Pancreas (tissue), 10 donors: ENCODE data around the gene NDUFAF8. TPM values are rescaled to one million over a fixed set of nuclear protein-coding genes. Genes with fewer than 3 reads are reported as not detected.

Source experiments
- ATAC-seq, 4 donors: fragments of 200-7000 bp; cut with Tn5 transposase; one replicate each; pipeline versions ENCODE4 v1.8.0 to v1.9.1; 2020; ENCODE audit warnings: mild to moderate bottlenecking in 4 of 4, moderate library complexity in 4 of 4
- DNase-seq, 6 donors: peaks; one replicate each; pipeline ENCODE4 v3.0.0-alpha.2; 2020
- FAIRE-seq: peaks from 2 replicates; lab custom pipeline; 2012; peaks lifted over from hg19 to GRCh38; lab: Jason Lieb, UNC
- H3K27ac ChIP-seq, 4 donors: fragments of 200-600 bp; sonication (generic); 1 replicate in 3 of 4; 2 replicates in 1 of 4; pipeline versions ENCODE4 v1.5.0 to v1.8.0; 2020
- H3K27me3 ChIP-seq, 4 donors: fragments of 200-600 bp; one replicate each; pipeline ENCODE4 v1.8.0; 2021
- H3K36me3 ChIP-seq, 3 donors: fragments of 200-600 bp; sonication (generic) in 1 of 3; one replicate each; pipeline versions ENCODE4 v1.5.0 to v1.8.0; 2020 to 2021
- H3K4me1 ChIP-seq, 3 donors: fragments of 200-600 bp; one replicate each; pipeline ENCODE4 v1.8.0; 2021
- H3K4me3 ChIP-seq, 4 donors: fragments of 200-600 bp; sonication (generic) in 2 of 4; one replicate each; pipeline versions ENCODE4 v1.5.0 to v1.8.0; 2020 to 2021
- H3K9me3 ChIP-seq, 4 donors: fragments of 200-600 bp; one replicate each; pipeline ENCODE4 v1.8.0; 2021
- WGBS, 2 donors: extraction: QIAGEN DNeasy Blood & Tissue Kit; methylation state at CpG; one replicate each; pipeline ENCODE4 v1.1.7; 2013; 5-methylcytosine and 5-hydroxymethylcytosine counted together
- intact Hi-C, 3 donors: fragments of 100-400 bp; cut with DNase I; formaldehyde crosslinking; loops; one replicate each; pipeline versions ENCODE4 v1.11.1 to v1.14.2; 2022
- polyA plus RNA-seq, 2 donors: library from polyadenylated mRNA; stranded (reverse); fragments of 200-250 nt; gene quantifications; one replicate each; pipeline ENCODE4 v1.2.3, GENCODE V29; 2013
- total RNA-seq, 6 donors: library from RNA; stranded (reverse); fragmentation: NEBNext Ultra II Directional in 4 of 6; extraction: Animal tissue kit (Norgen Biotek cat#: 25700) in 4 of 6; gene quantifications; one replicate each; pipeline versions ENCODE4 v1.2.1 to v1.2.4, GENCODE V29; 2021 to 2023
- TF ChIP-seq, protein P1 (sequence below), 4 donors: fragments of 200-600 bp; sonication (generic) in 3 of 4; IDR thresholded peaks; one replicate each; pipeline versions ENCODE4 v1.5.0 to v1.8.0; 2021; ENCODE audit warnings: antibody characterized with exemption in 4 of 4
- donor health status: healthy with polysubstance abuse.
- donor health status: DM: no; HTN: no; CAD: no; lungs with moderate emphysema.
- donor health status: DM: no; HTN: no; CAD: no.
- donor health status: control.
- donor health status: control.
- donor health status: Bipolar disorder and iron deficiency.
- donor health status: DM: yes; HTN: yes; CAD: no.
- donor health status: DM: no; HTN: no; CAD: no.
- donor health status: DM: no; HTN: no; CAD: no.
- donor health status: DM: yes; HTN: yes; CAD: no.

NDUFAF8 gene
- total and polyA plus RNA-seq, 8 donors = 17.5 to 34.1 (median 21.9) TPM

DNA sequence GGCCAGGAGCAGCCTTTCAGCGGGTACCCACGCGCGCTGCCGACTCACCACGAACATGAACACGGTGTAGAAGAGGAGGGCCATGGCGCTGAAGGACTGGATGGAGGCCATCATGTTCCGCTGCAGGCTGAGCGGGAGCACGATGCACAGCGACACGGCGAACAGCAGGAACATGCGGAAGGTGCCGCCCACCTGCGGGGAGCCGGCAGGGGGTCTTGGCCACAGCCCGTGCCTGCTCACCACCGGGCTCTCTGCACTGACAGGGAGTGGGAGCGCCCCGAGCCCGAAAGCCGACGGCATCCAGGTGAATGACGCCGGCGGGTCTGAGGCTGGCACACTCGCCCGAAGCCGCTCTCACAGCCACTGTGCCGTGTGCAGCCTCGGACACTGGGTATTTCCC is 43.0 kb downstream of the NDUFAF8 start:
- no peak overlapping the region for H3K4me3 ChIP-seq
- H3K4me1 ChIP-seq = no peaks in the 10 kb centered on the region
- intact Hi-C loops = no loop called here
- DNase-seq (peak in 1 of 6 donors; percentile 70), ATAC-seq (no peak), FAIRE-seq (no peak)
- H3K27me3 ChIP-seq = no peaks in the 10 kb centered on the region
- H3K27ac ChIP-seq = no peak overlapping the region
- H3K9me3 ChIP-seq = no peaks in the 10 kb centered on the region
- TF ChIP-seq, protein P1, sequence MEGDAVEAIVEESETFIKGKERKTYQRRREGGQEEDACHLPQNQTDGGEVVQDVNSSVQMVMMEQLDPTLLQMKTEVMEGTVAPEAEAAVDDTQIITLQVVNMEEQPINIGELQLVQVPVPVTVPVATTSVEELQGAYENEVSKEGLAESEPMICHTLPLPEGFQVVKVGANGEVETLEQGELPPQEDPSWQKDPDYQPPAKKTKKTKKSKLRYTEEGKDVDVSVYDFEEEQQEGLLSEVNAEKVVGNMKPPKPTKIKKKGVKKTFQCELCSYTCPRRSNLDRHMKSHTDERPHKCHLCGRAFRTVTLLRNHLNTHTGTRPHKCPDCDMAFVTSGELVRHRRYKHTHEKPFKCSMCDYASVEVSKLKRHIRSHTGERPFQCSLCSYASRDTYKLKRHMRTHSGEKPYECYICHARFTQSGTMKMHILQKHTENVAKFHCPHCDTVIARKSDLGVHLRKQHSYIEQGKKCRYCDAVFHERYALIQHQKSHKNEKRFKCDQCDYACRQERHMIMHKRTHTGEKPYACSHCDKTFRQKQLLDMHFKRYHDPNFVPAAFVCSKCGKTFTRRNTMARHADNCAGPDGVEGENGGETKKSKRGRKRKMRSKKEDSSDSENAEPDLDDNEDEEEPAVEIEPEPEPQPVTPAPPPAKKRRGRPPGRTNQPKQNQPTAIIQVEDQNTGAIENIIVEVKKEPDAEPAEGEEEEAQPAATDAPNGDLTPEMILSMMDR (IDR thresholded peaks at IDR 0.05) = no peak
- 93 to 95% methylated on average over 33 of the region's 33 CpGs for WGBS, 2 donors
- peaks cover 5 to 49% (median 6%) of the 10 kb centered on the region in 3 donors for H3K36me3 ChIP-seq

DNA sequence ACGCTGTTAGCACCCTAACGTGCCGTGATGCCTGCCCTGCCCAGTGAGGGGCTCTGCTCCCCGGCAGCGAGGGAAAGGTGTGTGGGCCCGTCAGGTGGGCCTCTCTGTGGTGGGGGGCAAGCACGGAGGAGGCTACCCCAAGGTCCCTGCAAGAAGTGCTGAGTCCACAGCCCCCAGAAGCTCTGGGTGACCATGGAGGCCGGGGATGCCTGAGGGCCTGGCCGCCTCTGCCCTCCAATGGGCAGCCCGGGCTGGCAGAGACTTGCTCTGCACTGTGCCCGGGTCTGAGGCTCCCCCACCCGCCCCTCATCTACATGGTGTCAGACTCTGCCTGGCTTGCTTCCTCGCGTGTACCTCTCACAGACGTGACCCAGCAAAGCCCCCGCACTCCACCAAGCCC is 43.8 kb downstream of the NDUFAF8 start:
- no peaks in the 10 kb centered on the region for H3K9me3 ChIP-seq
- peaks cover 5 to 50% (median 6%) of the 10 kb centered on the region in 3 donors for H3K36me3 ChIP-seq
- no peaks in the 10 kb centered on the region for H3K4me1 ChIP-seq
- no peak overlapping the region for H3K4me3 ChIP-seq
- intact Hi-C loops = no loop called here
- WGBS, 2 donors = 92 to 96% methylated on average over 15 to 16 of the region's 16 CpGs
- DNase-seq (peak in 1 of 6 donors; percentile 62), FAIRE-seq (no peak), ATAC-seq (no peak)
- TF ChIP-seq, protein P1 (IDR thresholded peaks at IDR 0.05) = no peak
- H3K27ac ChIP-seq = no peak overlapping the region
- no peaks in the 10 kb centered on the region for H3K27me3 ChIP-seq

DNA sequence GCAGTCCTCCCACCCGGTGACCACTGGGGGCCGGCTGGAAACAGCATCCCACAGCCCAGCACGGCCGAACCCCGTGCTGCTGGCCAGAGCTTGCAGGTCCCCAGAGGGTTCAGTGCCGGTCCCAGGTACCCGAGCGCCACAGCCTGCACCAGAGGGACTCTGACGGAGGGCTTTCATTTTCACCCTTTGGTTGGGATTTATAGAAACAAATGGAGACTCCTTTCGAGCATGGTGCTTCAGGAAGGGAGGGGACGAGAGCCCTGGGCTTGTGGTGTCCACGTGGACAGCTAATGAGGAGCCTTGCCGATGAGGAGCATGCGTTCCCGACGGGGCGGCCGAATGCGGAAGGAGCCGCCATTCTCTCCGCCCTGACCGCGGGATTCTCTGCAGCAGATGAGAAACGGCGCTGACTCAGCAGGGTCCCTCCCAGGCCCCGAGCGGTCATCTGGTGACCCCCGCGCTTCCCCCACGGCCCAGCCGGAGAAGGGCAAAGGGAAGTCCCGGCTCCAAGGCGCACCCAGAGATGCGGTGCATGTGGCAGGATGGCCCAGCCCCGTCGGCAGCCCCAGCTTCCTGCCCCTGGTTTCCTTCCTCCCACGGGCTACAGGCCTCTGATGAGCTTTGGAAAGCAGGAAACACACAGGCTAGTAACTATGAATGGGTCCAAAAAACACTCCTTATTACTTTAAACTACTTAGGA is 46.2 kb downstream of the NDUFAF8 start:
- ATAC-seq (peak; percentile 10 to 78 (median 57)), FAIRE-seq (no peak), DNase-seq (peak in 3 of 6 donors; percentile 41 to 75 (median 68))
- no peaks in the 10 kb centered on the region for H3K27me3 ChIP-seq
- no peaks in the 10 kb centered on the region for H3K4me1 ChIP-seq
- H3K27ac ChIP-seq = peak overlapping the region in 3 of 4 donors; percentile 55 to 62 (median 55)
- TF ChIP-seq, protein P1 (IDR thresholded peaks at IDR 0.05) = no peak
- WGBS, 2 donors = 75 to 77% methylated on average over 36 to 37 of the region's 37 CpGs
- H3K9me3 ChIP-seq = no peaks in the 10 kb centered on the region
- H3K36me3 ChIP-seq = peaks cover 0 to 36% (median 16%) of the 10 kb centered on the region in 3 donors
- H3K4me3 ChIP-seq = peak overlapping the region in 1 of 4 donors; percentile 25
- intact Hi-C loops = no loop called here

DNA sequence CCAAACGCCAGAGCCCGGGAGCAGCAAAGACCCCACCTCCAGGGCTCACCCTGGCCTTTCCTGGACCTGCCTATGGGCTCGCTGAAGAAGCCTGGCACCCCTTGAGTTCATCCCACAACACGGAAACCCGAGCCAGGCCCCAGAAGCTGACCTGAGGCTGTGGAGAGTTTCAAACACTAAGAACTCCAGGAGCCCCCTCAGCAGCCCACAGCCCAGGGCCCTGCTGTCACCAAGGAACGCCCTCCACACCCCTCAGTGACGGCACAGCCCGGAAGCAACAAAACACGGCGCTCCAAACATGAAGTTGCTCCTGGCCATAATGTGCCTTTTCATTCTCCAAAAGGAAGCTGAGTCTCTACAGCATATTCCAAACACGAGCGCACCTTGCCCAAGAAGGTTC is 46.8 kb downstream of the NDUFAF8 start:
- 72 to 91% methylated on average over 10 to 12 of the region's 12 CpGs for WGBS, 2 donors
- Histone ChIP-seq H3K4me3 (no peak overlapping the region), H3K27me3 (no peaks in the 10 kb centered on the region), H3K27ac (peak overlapping the region in 3 of 4 donors; percentile 55 to 62 (median 55)), H3K36me3 (peaks cover 0 to 36% (median 16%) of the 10 kb centered on the region in 3 donors), H3K4me1 (no peaks in the 10 kb centered on the region), H3K9me3 (no peaks in the 10 kb centered on the region)
- ATAC-seq (no peak), FAIRE-seq (no peak), DNase-seq (peak in 1 of 6 donors; percentile 41)
- TF ChIP-seq, protein P1 (IDR thresholded peaks at IDR 0.05) = no peak
- intact Hi-C loops = no loop called here
